ENCODE measurements around the gene TMEM106B. TPM values are rescaled to one million over a fixed set of nuclear protein-coding genes. Genes with fewer than 3 reads are reported as not detected.
"Not testable (repeated sequence)": the region's sequence is repeated elsewhere in the genome, so short reads cannot be mapped to it uniquely, and the experiment has no call there.

Gene TMEM106B
- total RNA-seq, 1 experiment from 2014 or later = 89.6 TPM

- in situ Hi-C loops (cut with HindIII; ENCODE audit: low pct_unique_long_range_greater_than_20kb, low sequenced_read_pairs) = no loop called here
- no peak for DNase-seq (ENCODE audit: low read depth)
These were observed 11.9 kb downstream of the TMEM106B start for GRCh38 chr7:12222889-12223579.

GRCh38 chr7:12225017-12225416 is 13.9 kb downstream of the TMEM106B start:
- in situ Hi-C loops (cut with HindIII; ENCODE audit: low pct_unique_long_range_greater_than_20kb, low sequenced_read_pairs); DNase-seq (ENCODE audit: low read depth): not testable (repeated sequence)

- in situ Hi-C loops (cut with HindIII; ENCODE audit: low pct_unique_long_range_greater_than_20kb, low sequenced_read_pairs) = no loop called here
- DNase-seq (ENCODE audit: low read depth) = no peak
These were observed 15.7 kb downstream of the TMEM106B start for GRCh38 chr7:12226756-12227155.

GRCh38 chr7:12228024-12228423 is 16.9 kb downstream of the TMEM106B start:
- DNase-seq (ENCODE audit: low read depth) = no peak

GRCh38 chr7:12229046-12229445 is 18.0 kb downstream of the TMEM106B start:
- DNase-seq (ENCODE audit: low read depth) = no peak
- in situ Hi-C loops (cut with HindIII; ENCODE audit: low pct_unique_long_range_greater_than_20kb, low sequenced_read_pairs) = no loop called here

More at GRCh38 chr7:12228024-12228423, 16.9 kb downstream of the TMEM106B start:
- in situ Hi-C loops (cut with HindIII; ENCODE audit: low pct_unique_long_range_greater_than_20kb, low sequenced_read_pairs) = no loop called here

- no peak for DNase-seq (ENCODE audit: low read depth)
- in situ Hi-C loops (cut with HindIII; ENCODE audit: low pct_unique_long_range_greater_than_20kb, low sequenced_read_pairs) = no loop called here
These were observed 20.0 kb downstream of the TMEM106B start for GRCh38 chr7:12231097-12231496.

GRCh38 chr7:12233175-12233574 is 22.1 kb downstream of the TMEM106B start:
- in situ Hi-C loops (cut with HindIII; ENCODE audit: low pct_unique_long_range_greater_than_20kb, low sequenced_read_pairs) = no loop called here
- DNase-seq (ENCODE audit: low read depth) = no peak

GRCh38 chr7:12234334-12234865 is 23.3 kb downstream of the TMEM106B start:
- in situ Hi-C loops (cut with HindIII; ENCODE audit: low pct_unique_long_range_greater_than_20kb, low sequenced_read_pairs) = no loop called here
- no peak for DNase-seq (ENCODE audit: low read depth)

GRCh38 chr7:12235970-12236369 is 24.9 kb downstream of the TMEM106B start:
- no peak for DNase-seq (ENCODE audit: low read depth)
- in situ Hi-C loops (cut with HindIII; ENCODE audit: low pct_unique_long_range_greater_than_20kb, low sequenced_read_pairs) = no loop called here

GRCh38 chr7:12237007-12237406 is 25.9 kb downstream of the TMEM106B start:
- in situ Hi-C loops (cut with HindIII; ENCODE audit: low pct_unique_long_range_greater_than_20kb, low sequenced_read_pairs) = no loop called here
- no peak for DNase-seq (ENCODE audit: low read depth)

GRCh38 chr7:12239806-12240205 is 28.7 kb downstream of the TMEM106B start:
- in situ Hi-C loops (cut with HindIII; ENCODE audit: low pct_unique_long_range_greater_than_20kb, low sequenced_read_pairs) = no loop called here

GRCh38 chr7:12244129-12244528 is 33.0 kb downstream of the TMEM106B start:
- DNase-seq (ENCODE audit: low read depth) = peak; percentile 29
- in situ Hi-C loops (cut with HindIII; ENCODE audit: low pct_unique_long_range_greater_than_20kb, low sequenced_read_pairs) = no loop called here

More at GRCh38 chr7:12239806-12240205, 28.7 kb downstream of the TMEM106B start:
- DNase-seq (ENCODE audit: low read depth) = no peak

- DNase-seq (ENCODE audit: low read depth) = no peak
- in situ Hi-C loops (cut with HindIII; ENCODE audit: low pct_unique_long_range_greater_than_20kb, low sequenced_read_pairs) = no loop called here
These were observed 33.6 kb downstream of the TMEM106B start for GRCh38 chr7:12244694-12245093.

GRCh38 chr7:12249706-12250105 is 38.6 kb downstream of the TMEM106B start:
- in situ Hi-C loops (cut with HindIII; ENCODE audit: low pct_unique_long_range_greater_than_20kb, low sequenced_read_pairs) = no loop called here
- DNase-seq (ENCODE audit: low read depth) = no peak

GRCh38 chr7:12250232-12250631 is 39.1 kb downstream of the TMEM106B start:
- DNase-seq (ENCODE audit: low read depth) = no peak
- in situ Hi-C loops (cut with HindIII; ENCODE audit: low pct_unique_long_range_greater_than_20kb, low sequenced_read_pairs) = no loop called here

GRCh38 chr7:12256090-12256489 is 45.0 kb downstream of the TMEM106B start:
- in situ Hi-C loops (cut with HindIII; ENCODE audit: low pct_unique_long_range_greater_than_20kb, low sequenced_read_pairs) = no loop called here
- peak; percentile 16 for DNase-seq (ENCODE audit: low read depth)

- peak; percentile 29 for DNase-seq (ENCODE audit: low read depth)
These were observed 46.5 kb downstream of the TMEM106B start for GRCh38 chr7:12257582-12257981.

GRCh38 chr7:12258074-12258473 is 47.0 kb downstream of the TMEM106B start:
- in situ Hi-C loops (cut with HindIII; ENCODE audit: low pct_unique_long_range_greater_than_20kb, low sequenced_read_pairs) = no loop called here
- DNase-seq (ENCODE audit: low read depth) = no peak

More at GRCh38 chr7:12257582-12257981, 46.5 kb downstream of the TMEM106B start:
- in situ Hi-C loops (cut with HindIII; ENCODE audit: low pct_unique_long_range_greater_than_20kb, low sequenced_read_pairs) = no loop called here

GRCh38 chr7:12267542-12267941 is 56.4 kb downstream of the TMEM106B start:
- in situ Hi-C loops (cut with HindIII; ENCODE audit: low pct_unique_long_range_greater_than_20kb, low sequenced_read_pairs) = no loop called here

More at GRCh38 chr7:12267542-12267941, 56.4 kb downstream of the TMEM106B start:
- no peak for DNase-seq (ENCODE audit: low read depth)

All from Caki2 (cell line).